ENCODE results near the gene ERO1B. TPM values are rescaled to one million over a fixed set of nuclear protein-coding genes. Genes with fewer than 3 reads are reported as not detected.

ERO1B gene
- total RNA-seq, 6 donors from 2014 or later: 4.1 to 14.5 (median 6.8) TPM

GRCh38 chr1:236311040-236311439, 29.3 kb upstream of the ERO1B start:
- TF ChIP-seq EP300 (IDR thresholded peaks at IDR 0.05) (no peak), POLR2A (IDR thresholded peaks at IDR 0.05) (no peak)
- TF ChIP-seq, protein P1, sequence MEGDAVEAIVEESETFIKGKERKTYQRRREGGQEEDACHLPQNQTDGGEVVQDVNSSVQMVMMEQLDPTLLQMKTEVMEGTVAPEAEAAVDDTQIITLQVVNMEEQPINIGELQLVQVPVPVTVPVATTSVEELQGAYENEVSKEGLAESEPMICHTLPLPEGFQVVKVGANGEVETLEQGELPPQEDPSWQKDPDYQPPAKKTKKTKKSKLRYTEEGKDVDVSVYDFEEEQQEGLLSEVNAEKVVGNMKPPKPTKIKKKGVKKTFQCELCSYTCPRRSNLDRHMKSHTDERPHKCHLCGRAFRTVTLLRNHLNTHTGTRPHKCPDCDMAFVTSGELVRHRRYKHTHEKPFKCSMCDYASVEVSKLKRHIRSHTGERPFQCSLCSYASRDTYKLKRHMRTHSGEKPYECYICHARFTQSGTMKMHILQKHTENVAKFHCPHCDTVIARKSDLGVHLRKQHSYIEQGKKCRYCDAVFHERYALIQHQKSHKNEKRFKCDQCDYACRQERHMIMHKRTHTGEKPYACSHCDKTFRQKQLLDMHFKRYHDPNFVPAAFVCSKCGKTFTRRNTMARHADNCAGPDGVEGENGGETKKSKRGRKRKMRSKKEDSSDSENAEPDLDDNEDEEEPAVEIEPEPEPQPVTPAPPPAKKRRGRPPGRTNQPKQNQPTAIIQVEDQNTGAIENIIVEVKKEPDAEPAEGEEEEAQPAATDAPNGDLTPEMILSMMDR (IDR thresholded peaks at IDR 0.05): no peak
- H3K27ac ChIP-seq: no peak overlapping the region
- no peak for ATAC-seq (ENCODE audit: low FRiP score in 2 of 2)
- no peak for DNase-seq
- no peaks in the 10 kb centered on the region for H3K4me1 ChIP-seq
- no peaks in the 10 kb centered on the region for H3K27me3 ChIP-seq
- no peak overlapping the region for H3K4me3 ChIP-seq
- no peaks in the 10 kb centered on the region for H3K9me3 ChIP-seq
- H3K36me3 ChIP-seq: no peaks in the 10 kb centered on the region
- WGBS, 2 donors: 68 to 70% methylated on average over 4 of the region's 4 CpGs

- Histone ChIP-seq H3K4me3 (no peak overlapping the region), H3K27me3 (no peaks in the 10 kb centered on the region), H3K9me3 (no peaks in the 10 kb centered on the region), H3K27ac (no peak overlapping the region), H3K36me3 (no peaks in the 10 kb centered on the region), H3K4me1 (no peaks in the 10 kb centered on the region)
- 75 to 89% methylated on average over 5 of the region's 5 CpGs for WGBS, 2 donors
- DNase-seq (no peak), ATAC-seq (ENCODE audit: low FRiP score in 2 of 2) (no peak)
- TF ChIP-seq, protein P1 (IDR thresholded peaks at IDR 0.05): no peak
- TF ChIP-seq POLR2A (IDR thresholded peaks at IDR 0.05) (no peak), POLR2AphosphoS5 (IDR thresholded peaks at IDR 0.05) (no peak), EP300 (IDR thresholded peaks at IDR 0.05) (no peak)
These were observed 27.1 kb upstream of the ERO1B start for GRCh38 chr1:236308827-236309226.

- Histone ChIP-seq H3K36me3 (no peaks in the 10 kb centered on the region), H3K27me3 (no peaks in the 10 kb centered on the region), H3K4me1 (no peaks in the 10 kb centered on the region), H3K4me3 (no peak overlapping the region), H3K27ac (no peak overlapping the region), H3K9me3 (no peaks in the 10 kb centered on the region)
- TF ChIP-seq, protein P1 (IDR thresholded peaks at IDR 0.05): no peak
- TF ChIP-seq POLR2AphosphoS5 (IDR thresholded peaks at IDR 0.05) (no peak), EP300 (IDR thresholded peaks at IDR 0.05) (no peak), POLR2A (IDR thresholded peaks at IDR 0.05) (no peak)
- 78 to 86% methylated on average over 6 of the region's 6 CpGs for WGBS, 2 donors
- no peak for DNase-seq
- ATAC-seq (ENCODE audit: low FRiP score in 2 of 2): no peak
These were observed 25.7 kb upstream of the ERO1B start for GRCh38 chr1:236307435-236307834.

- no peak overlapping the region for H3K4me3 ChIP-seq
- H3K4me1 ChIP-seq: no peaks in the 10 kb centered on the region
- H3K27me3 ChIP-seq: no peaks in the 10 kb centered on the region
- 82 to 85% methylated on average over 4 of the region's 4 CpGs for WGBS, 2 donors
- ATAC-seq (ENCODE audit: low FRiP score in 2 of 2) (no peak), DNase-seq (no peak)
- TF ChIP-seq POLR2A (IDR thresholded peaks at IDR 0.05) (no peak), POLR2AphosphoS5 (IDR thresholded peaks at IDR 0.05) (no peak), EP300 (IDR thresholded peaks at IDR 0.05) (no peak)
- TF ChIP-seq, protein P1 (IDR thresholded peaks at IDR 0.05): no peak
- no peaks in the 10 kb centered on the region for H3K36me3 ChIP-seq
- H3K27ac ChIP-seq: no peak overlapping the region
- H3K9me3 ChIP-seq: no peaks in the 10 kb centered on the region
These were observed 22.9 kb upstream of the ERO1B start for GRCh38 chr1:236304682-236305081.

DNA sequence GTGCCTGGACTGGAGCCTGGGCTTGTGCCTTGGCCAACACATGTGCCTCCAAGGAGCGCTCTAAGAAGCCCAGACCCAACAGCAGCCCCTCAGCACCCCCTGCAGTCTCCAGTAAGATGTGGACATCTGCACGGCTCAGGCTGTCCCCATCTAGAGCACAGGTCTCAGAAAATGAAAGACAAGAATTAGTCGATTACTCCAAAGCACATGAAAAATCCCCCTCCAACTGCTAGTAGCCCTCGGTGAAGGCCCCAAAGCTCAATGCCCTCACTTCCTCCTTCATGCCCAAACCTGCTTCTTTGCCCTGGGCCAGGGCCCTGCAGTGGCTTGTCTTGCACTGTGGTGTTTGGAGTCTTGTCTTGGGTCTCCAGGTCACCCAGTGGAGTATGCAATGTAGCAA, 21.9 kb upstream of the ERO1B start:
- Histone ChIP-seq H3K27ac (no peak overlapping the region), H3K4me1 (no peaks in the 10 kb centered on the region), H3K9me3 (no peaks in the 10 kb centered on the region), H3K4me3 (no peak overlapping the region), H3K36me3 (no peaks in the 10 kb centered on the region), H3K27me3 (no peaks in the 10 kb centered on the region)
- TF ChIP-seq POLR2A (IDR thresholded peaks at IDR 0.05): no peak
- TF ChIP-seq POLR2AphosphoS5 (IDR thresholded peaks at IDR 0.05): no peak
- TF ChIP-seq, protein P1 (IDR thresholded peaks at IDR 0.05): no peak
- TF ChIP-seq EP300 (IDR thresholded peaks at IDR 0.05): no peak
- WGBS, 2 donors: 78 to 85% methylated on average over 4 of the region's 4 CpGs
- ATAC-seq (ENCODE audit: low FRiP score in 2 of 2) (no peak), DNase-seq (no peak)

All from upper lobe of left lung (tissue), 6 donors.